Activated CD4-positive, alpha-beta T cell treated with anti-CD3 and anti-CD28 coated beads, Interleukin-2, Interleukin-4, amounts not matched to agents 100 ng/mL and 50 ng/mL, durations not matched to agents 16 hours and 8 hours (primary cell): Measurements from ENCODE around the gene RBFOX2.
A peak's percentile ranks its signal among the peaks of the same experiment; 100 is the strongest.
"Not testable (repeated sequence)": the region's sequence is repeated elsewhere in the genome, so short reads cannot be mapped to it uniquely, and the experiment has no call there.

Experiments used
- DNase-seq: peaks from one replicate; pipeline ENCODE4 v3.0.0-alpha.2; 2020; ENCODE audit warnings: low spot score

RBFOX2 gene, protein sequence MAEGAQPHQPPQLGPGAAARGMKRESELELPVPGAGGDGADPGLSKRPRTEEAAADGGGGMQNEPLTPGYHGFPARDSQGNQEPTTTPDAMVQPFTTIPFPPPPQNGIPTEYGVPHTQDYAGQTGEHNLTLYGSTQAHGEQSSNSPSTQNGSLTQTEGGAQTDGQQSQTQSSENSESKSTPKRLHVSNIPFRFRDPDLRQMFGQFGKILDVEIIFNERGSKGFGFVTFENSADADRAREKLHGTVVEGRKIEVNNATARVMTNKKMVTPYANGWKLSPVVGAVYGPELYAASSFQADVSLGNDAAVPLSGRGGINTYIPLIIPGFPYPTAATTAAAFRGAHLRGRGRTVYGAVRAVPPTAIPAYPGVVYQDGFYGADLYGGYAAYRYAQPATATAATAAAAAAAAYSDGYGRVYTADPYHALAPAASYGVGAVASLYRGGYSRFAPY

DNA sequence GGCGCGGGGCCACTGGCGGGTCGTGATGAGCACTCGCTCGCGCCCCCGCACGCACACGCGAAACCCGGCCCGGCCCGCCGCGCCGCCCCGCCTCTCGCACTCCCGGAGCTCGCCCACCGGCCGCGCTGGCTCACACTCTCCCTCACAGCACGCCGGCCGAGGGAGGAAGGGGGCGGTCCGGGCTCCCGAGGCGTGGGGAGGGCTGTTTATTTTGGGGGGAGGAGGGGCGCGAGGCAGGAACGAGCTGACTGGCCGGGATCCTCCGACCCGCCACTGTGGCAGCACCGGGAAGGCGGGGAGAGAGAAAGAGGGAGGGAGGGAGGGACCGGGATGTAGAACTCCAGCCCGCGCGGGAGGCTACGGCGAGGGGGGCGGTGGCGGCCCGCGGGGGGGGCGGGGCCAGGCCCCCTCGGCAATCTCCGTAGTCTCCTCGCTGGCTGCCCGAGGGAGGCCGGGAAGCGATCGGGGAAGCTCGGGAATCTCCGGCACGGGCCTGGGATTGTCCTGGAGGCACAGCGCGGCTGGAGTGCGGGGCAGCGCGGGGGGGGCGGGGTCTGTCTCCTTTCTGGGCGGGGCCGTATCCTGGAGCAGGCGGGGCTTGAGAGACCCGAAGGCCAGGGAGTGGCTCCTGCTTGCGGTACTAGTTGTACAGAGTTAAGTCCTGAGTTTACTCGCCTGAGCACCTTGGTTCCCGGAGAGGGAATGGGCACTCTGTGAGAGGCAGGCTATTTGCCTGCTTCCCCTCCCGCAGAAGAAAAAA lies at the start of gene RBFOX2:
TSS of gene RBFOX2 (minus strand) at position 179 of the 760 bp plus-strand sequence. CDS start 399 bp downstream, outside the sequence.
- DNase-seq: peak; percentile 58

DNA sequence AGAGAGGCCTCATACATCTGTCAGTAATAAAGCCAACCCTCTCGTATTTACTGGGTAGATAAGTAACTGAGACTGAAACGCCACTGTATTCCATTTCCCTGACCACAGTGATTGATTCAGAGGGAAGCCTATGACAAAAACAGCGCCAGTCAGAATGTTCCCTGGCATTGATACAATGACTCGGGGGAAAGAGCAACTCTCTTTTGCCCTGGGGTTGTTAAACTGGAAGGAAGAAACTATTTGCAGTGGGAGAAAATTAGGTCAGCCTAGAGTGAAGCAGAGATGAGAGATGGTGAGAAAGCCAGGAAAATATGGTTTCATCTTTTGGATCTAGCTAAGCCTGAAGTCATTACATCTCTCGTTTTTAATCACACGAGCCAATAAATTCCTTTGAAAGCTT lies 48.6 kb upstream of the RBFOX2 start:
- DNase-seq: no peak

DNA sequence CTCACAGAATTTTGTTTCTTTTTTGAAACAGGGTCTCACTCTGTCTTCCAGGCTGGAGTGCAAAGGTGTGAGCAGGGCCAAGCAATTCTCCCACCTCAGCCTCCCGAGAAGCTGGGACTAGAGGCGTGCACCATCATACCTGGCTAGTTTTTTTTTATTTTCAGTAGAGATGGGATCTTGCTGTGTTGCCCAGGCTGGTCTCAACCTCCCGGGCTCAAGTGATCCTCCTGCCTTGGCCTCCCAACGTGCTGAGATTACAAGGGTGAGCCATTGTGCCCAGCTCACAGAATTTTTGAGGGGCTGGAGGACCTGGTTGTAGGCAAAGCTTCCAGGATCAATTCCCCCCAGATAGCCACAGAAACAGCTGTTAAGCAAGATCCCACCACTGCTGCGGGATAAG lies 47.1 kb upstream of the RBFOX2 start:
- no peak for DNase-seq

DNA sequence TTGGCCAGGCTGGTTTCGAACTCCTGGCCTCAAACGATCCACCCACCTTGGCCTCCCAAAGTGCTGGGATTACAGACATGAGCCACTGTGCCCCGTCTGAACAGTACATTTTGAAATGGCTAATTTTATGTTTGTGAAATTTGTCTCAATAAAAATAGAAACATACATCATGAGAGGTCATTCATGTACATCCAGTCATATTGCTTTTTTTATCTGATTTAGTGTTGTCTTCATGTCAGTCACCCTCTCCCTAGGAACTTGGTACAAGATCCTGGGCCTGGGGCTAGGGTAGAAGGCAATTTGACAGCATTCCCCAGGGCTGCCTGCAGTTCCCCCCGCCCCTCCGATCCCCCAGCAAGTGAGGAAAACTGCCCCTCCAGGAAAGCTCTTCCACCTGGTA lies 46.6 kb upstream of the RBFOX2 start:
- no peak for DNase-seq

DNA sequence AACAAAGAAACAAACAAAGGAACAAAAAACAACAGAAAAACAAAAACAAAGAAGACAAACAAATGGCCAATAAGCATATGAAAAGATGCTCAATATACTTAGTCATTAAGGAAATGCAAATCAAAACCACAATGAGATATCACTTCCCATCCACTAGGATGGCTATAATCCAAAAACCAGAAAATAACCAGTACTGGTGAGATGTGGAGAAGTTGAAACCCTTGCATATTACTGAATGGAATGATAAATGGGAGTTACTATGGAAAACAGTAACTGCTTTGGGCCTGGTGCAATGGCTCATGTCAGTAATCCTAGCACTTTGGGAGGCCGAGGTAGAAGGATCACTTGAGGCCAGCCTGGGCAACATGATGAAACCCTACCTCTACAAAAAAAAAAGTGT lies 44.9 kb upstream of the RBFOX2 start:
- DNase-seq: no peak

DNA sequence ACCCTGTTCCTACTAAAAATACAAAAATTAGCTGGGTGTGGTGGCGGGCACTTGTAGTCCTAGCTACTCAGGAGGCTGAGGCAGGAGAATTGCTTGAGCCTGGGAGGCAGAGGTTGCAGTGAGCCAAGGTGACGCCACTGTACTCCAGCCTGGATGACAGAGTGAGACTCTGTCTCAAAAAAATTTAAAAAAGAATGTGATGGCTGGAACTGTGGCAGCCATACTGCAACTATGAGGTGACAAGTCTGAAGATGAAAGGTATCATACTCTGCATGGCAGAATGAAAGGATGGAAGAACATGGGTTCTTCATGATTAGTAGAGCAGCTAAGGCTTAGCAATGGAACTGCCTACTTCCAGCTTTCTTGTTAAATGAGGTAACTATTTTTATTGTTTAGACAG lies 42.0 kb upstream of the RBFOX2 start:
- not testable (repeated sequence) for DNase-seq

DNA sequence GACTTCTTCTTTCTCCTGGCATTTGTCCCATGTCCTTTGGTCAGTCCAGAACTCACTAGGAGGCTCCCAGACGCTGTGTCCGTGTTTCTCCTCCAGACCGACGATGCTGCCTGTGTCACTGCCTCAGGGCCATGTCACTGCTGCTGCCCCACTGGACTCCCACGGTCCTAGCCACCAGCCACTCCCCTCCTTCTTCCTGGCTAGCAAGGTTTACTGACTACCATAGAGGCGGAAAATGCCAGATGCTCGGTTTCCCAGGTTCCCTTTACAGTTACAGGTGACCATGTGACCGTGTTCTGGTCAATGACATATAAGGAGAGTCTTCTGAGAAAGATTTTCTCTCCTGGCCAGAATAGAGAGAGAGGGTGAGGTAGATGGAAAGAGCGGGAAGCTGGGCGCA lies 40.7 kb upstream of the RBFOX2 start:
- DNase-seq: no peak

DNA sequence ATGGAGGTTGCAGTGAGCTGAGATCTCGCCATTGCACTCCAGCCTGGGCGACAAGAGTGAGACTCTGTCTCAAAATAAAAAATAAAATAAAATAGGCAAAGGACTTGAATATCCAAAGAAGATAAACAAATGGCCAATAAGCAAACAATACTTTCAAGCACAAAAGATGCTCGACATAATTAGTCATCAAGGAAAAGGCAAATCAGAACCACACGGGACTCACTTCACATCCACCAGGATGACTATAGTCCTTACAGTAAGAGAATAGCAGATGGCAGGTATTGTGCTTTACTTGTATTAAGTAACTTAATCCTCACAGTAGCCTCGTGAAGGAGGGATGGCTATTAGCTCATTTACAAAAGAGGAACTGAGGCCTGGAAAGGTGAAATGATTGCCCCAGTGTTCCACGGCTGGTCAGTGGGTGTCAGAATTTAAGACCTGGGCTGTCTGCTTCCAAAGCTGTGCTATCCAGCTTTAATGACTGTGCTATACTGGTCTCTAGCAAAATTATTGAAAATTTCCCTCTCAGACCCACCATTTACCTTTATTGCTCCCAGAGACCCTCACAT lies 40.2 kb upstream of the RBFOX2 start:
- DNase-seq: no peak

DNA sequence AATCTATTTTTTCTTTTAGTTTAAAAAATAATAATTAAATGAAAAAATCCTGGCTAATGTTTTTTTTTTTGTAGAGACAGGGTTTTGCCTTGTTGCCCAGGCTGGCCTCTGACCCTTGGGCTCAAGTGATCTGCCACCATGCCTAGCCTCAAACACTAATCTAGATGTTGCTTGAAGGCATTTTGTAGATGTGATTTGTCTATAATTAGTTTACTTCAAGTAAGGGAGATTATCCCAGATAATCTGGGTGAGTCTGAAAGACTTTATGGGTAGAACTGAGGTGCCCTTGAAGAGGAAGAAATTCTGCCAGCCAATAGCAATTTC lies 38.6 kb upstream of the RBFOX2 start:
- no peak for DNase-seq

DNA sequence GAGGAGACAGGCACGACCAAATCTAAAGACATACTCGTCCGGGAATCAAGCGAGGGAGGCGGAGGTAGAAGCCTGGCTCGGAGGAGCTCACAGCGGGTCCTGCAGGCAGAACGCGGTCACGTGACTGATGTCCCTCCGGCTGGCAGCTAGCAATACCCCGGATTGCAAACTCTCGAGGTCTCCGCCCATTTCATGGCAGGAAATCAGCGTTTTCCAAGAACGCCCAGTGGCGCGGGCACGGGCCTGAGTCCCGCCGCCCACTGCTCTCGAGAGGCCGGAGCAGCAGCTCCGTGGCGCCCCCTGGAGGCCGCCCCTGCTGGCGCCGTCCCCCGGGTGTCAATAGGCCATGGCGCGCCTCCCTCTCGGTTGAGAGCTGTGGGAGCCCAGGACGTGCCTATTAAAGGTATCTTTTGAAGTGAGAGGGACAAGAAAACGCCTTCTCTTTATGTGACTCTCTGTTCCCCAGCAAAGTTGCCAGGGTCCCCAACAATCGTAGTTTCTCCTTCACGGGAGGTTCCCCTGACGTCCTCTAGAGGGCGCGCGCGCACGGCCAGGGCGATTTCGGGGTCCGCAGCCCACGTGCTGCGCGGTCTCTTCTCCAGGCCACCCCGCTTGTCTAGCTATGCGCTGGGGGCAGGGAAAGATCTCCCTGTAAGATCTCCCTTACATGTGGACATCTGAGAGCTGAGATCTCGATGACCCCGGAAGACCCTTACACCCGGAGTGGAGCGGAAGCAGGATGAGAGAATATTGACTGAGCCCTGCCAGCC lies 37.3 kb upstream of the RBFOX2 start:
- DNase-seq: peak; percentile 66

DNA sequence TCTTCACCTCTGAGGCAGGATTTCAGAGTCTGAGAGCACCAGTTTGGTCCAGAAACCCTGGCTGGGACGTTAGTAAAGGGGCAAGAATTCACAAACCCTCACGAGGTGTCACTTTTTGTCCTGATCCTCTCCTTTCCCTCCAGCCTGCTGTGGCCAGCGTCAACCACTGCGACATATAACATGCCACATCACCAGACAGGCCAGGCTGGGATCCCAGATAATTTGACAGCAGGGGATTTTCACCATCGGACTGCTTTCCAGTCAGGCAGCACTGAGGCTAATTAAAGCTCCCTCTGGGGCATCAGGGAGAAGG lies 36.8 kb upstream of the RBFOX2 start:
- no peak for DNase-seq

DNA sequence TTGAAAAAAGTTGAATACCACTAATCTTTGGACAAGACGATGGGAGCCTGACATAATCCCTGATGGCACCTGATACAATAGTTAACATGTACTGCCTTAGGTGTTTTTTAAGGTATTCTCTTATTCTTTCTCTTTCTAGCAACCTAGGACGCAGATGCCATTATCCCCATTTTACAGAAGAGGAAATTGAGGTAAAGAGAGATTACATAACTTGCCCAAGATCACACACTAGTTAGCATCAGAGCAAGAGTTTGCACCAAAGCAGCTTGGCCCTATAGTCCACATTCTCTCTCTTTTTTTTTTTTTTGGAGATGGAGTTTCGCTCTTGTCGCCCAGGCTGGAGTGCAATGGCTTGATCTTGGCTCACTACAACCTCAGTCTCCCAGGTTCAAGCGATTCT lies 35.7 kb upstream of the RBFOX2 start:
- no peak for DNase-seq

DNA sequence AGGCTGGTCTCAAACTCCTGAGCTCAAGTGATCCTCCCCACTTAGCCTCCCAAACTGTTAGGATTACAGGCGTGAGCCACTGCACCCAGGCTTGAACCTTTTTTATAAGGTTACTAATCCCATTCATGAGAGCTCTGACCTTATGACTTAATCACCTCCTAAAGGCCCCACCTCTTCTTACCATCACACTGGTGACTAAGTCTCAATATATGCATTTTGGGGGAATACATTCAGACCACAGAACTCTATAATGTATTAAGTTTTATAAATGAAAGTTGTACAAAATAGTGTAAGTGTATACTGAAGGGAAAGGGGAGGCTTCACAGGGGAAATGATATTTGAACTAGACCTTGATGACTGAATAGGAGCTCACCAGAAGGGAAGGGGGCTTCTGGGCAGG lies 28.4 kb upstream of the RBFOX2 start:
- DNase-seq: no peak

DNA sequence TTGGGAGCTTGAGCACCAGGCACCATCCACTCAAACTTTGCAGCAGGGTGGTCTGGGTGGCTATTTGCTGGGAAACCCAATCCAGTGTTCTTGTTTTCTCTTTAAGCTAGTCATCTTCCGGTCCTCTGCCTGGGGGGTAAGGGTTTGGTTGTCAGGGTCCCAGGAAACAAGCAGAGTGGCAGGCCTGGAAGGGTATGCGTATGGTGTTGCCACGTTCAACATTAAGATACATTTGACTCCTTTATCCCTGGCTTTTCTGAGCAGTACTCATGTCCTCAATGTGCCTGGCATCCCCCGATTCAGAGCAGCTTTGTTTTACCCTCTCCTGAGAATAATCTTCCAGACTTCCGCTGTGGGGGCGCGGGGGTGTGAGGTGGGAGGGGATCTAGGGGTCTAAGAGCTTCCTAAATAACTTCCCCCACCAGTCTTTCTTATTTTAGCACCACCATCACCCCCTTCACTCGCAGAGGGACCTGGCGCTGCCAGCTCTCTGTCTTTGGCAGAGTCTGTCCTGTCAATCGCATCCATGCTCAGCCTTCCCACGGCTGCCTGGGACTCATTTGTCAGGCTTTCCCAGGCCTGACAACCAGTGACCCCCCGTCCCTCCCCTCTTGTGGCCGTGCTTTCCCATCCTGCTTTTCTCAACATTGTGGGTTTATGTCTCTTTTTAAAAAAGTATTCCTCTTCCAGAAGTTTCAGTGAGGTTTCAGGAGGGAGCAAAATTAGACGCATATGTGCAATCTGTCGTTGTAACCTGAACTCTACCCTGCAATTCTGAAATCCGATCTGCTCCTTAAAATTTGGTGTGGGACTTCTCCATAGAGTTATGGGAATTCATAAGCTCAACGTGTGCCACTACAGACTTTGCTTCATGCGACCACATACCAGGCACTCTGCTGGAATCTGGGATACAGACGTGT lies 27.0 kb upstream of the RBFOX2 start:
- DNase-seq: no peak

DNA sequence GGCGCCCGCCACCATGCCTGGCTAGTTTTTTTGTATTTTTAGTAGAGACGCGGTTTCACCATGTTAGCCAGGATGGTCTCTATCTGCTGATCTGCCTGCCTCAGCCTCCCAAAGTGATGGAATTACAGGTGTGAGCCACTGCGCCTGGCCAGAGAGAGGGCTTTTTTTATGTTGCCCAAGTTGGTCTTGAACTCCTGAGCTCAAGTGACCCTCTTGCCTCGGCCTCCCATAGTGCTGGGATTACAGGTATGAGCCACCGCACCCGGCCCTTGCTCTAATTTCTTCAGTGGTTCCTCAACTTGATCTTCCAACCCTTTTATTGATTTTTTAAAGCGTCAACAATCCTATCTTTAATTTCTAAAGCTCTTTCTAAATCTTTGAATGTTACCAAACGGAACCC lies 25.8 kb upstream of the RBFOX2 start:
- DNase-seq: not testable (repeated sequence)

DNA sequence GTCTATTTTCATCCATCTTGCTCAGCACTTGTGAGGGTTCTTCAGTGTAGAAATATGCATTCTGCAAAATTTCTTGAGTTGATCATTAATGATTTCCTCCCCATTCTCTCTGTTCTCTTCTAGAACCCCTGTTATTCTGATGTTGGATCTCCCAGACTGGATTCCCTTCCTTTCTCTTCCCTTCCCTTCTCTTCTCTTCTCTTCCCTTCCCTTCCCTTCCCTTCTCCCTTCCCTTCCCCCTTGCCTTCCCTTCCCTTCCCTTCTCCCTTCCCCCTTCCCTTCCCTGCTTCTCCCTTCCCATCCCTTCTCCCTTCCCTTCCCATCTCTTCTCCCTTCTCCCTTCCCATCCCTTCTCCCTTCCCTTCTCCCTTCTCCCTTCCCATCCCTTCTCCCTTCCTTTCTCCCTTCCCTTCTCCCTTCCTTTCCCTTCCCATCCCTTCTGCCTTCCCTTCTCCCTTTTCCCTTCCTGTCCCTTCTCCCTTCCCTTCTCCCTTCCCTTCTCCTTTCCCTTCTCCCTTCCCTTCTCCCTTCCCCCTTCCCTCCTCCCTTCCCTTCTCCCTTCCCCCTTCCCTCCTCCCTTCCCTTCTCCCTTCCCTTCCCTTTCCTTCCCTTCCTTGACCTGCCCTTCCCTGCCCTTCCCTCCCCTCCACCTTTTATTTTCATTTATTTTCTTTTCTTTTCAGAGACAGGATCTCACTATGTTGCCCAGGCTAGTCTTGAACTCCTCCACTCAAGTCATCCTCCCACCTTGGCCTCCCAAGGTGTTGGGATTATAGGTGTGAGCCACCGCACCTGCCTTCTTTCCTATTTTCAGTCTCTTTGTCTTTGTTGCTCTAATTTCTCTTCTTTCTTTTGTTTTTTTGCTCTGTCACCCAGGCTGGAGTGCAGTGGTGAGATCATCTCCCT lies 24.9 kb upstream of the RBFOX2 start:
- no peak for DNase-seq

DNA sequence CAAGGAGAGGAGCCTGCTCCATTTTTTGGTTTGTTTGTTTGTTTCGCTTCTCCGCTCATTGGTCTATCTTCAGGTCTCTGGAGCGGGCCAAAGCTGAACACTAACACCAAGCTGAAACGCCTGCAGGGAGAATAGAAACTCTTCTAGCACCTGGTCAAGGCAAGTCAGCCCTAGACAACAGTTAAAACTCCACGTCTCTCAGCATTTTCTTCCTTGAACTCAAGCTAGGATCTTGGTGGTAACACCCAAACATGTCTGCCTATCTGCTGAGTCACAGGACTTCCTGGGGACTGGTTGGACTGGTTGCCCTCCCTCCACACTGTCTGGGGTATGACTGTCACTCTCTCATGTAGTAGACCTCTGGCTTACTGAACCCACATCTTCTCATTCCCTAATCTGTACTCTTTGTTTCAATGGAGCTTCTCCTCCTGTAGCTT lies 23.9 kb upstream of the RBFOX2 start:
- peak; percentile 15 for DNase-seq

DNA sequence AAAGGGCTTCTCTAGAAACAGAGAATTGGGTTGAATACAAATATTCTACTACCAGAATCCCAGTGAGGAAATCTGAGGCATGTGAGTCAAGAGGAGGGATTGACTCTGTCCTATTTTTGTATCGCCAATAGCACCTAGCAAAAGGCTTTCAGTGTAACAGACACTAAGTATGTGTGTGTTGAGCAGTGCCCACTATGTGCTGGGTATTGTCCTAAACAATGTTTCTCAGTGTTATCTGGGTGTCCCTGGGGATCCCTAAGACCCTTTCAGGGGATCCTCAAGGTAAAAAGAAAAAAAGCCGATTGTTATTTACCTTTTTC lies 21.0 kb upstream of the RBFOX2 start:
- no peak for DNase-seq

DNA sequence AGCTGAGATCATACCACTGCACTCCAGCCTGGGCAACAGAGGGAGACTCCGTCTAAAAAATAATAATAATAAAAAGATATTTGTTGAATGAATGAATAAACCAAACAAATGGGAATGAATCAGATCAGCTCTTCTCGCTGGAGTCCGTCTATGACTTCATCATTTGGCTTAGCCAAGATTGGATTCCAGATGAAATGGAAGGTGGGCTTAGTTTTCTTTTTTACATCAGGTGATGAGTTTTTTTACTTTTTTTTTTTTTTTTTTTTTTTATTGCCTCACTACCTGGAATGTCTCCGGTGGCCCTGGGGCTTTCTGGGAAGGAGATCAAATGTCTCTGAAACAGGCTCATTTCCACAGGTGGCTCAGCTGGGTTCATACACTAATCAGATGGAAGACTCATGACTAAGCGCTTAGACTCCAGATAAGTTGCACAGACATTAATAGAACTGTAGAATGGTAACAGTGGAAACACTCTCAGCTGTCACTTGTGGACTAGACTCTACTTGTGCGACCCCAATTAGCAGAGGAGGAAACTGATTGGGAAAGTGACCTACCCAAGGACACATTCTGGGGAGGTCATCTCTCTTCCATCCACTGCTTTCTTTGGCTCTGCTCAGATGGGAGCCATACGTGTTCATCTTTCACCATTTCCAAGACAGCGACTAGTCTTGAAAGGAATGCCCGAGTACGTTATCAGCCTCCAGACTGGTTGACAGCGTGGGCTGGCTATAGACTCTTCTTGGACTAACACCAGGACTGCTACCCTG lies 20.5 kb upstream of the RBFOX2 start:
- no peak for DNase-seq

DNA sequence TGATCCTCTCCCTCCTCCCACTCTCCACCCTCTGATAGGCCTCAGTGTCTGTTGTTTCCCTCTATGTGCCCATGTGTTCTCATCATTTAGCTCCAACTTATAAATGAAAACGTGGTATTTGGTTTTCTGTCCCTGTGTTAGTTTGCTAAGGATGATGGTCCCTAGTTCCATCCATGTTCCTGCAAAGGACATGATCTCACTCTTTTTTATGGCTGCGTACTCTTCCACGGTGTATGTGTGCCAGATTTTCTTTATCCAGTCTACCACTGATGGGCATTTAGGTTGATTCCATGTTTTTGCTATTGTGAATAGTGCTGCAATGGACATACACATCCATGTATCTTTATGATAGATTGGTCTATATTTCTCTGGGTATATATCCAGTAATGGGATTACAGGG lies 15.9 kb upstream of the RBFOX2 start:
- DNase-seq: not testable (repeated sequence)
